Activated CD4-positive, alpha-beta T cell treated with anti-CD3 and anti-CD28 coated beads, Interleukin-2, amount 50 U/mL, for 1 hour (primary cell): ENCODE results near the gene F12.
A peak's percentile ranks its signal among the peaks of the same experiment; 100 is the strongest.

Experiments used
- DNase-seq: peaks from one replicate; pipeline ENCODE4 v3.0.0-alpha.2; 2020

Gene F12

GRCh38 chr5:177446200-177447065 lies 37.1 kb upstream of the F12 start, which contains the start of gene PRR7:
Gene PRR7 (plus strand): TSS chr5:177446814. CDS start chr5:177455068, 8,254 bp downstream.
- DNase-seq = peak; percentile 69

DNA sequence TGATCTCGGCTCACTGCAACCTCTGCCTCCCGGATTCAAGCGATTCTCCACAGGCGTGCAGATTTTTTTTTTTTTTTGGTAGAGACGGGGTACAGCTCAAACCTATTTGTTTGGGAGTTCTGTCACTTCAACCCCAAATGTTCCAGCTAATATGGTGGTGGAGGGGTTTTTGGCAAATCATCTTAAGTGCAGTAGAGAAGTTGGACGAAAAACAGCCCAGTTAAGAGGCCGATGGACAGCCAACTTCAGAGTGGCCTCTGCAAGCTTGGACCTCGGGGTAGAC lies 36.5 kb upstream of the F12 start:
- no peak for DNase-seq

DNA sequence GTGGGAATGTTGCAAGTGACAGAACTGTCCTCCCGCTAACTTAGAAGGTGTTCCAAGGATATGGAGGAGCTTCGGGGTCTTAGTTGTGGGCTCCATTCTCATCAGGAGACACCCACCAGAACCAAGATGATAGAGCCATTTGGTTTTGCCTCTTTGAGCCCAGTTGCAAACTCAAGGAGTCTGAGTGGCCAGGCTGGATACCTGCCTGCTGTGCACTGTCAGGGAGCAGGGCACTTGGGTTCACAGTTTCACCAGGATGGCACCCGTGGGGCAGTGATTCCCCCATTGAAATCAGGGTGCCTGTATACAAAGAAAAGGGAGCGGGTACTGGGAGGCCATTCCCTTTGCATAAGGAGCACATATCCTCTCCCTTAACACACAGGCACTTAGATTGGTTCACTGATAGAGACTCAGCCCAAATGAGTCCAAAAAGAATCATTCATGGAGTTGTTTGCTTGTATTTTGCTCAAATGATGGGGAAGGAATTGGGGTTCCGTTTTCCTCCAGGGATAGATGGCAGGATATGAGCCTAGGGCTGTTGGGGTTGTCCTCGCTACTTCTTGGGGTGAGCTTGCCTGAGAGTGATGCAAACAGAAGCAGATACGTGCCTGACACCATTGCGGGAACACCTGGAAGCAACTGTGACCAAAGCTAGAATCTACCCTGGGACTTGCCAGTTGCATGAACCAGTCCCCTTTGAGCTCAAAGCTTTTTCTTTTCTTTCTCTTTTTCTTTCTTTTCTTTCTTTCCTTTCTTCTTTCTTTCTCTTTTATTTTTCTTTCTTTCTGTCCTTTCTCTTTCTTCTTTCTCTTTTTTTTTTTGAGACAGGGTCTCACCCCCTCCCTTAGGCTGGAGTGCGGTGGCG lies 35.9 kb upstream of the F12 start:
- no peak for DNase-seq

GRCh38 chr5:177444106-177445051 lies 35.0 kb upstream of the F12 start:
- DNase-seq = no peak

DNA sequence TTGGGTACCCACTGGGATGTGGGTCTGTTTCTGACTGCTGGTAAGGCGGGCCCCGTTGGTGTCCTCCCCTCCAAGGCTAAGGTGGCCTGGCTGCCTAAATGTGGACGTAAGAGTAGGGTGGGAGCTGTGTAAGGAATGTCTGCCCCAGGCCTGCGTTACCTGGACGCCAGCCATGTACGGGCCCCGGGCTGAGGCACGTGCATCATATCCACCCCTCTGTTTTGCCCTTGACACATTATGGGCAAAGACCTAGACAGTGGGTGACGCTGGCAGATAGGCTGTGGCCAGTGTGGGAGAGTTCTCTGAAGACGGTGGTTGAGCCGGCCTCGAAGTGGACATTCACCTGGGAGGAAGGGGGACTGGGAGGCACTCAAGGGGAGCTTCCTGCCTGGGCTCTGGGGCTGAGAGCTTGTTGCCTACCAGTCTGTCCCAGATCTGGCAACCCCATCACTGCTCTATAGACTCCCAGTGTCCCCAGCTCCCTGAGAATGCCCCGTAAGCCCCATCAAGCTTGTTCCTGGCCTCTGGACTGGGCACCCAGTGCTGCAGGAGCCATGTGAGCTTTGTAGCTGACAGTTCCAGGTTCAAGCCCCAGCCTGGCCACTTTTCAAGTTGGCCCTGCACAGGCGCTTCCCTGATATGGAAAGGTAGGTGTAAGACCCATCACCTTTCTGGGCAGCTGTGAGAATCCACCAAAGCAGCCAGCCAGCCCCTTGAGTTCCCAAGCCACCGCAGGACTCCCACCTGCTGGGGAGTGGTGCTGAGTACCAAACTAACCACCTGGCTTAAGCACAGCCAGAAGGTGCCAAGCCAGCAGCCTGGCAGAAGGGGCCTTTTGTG lies 34.0 kb upstream of the F12 start:
- no peak for DNase-seq

- DNase-seq = no peak
These were observed 32.9 kb upstream of the F12 start for GRCh38 chr5:177442066-177442826.

DNA sequence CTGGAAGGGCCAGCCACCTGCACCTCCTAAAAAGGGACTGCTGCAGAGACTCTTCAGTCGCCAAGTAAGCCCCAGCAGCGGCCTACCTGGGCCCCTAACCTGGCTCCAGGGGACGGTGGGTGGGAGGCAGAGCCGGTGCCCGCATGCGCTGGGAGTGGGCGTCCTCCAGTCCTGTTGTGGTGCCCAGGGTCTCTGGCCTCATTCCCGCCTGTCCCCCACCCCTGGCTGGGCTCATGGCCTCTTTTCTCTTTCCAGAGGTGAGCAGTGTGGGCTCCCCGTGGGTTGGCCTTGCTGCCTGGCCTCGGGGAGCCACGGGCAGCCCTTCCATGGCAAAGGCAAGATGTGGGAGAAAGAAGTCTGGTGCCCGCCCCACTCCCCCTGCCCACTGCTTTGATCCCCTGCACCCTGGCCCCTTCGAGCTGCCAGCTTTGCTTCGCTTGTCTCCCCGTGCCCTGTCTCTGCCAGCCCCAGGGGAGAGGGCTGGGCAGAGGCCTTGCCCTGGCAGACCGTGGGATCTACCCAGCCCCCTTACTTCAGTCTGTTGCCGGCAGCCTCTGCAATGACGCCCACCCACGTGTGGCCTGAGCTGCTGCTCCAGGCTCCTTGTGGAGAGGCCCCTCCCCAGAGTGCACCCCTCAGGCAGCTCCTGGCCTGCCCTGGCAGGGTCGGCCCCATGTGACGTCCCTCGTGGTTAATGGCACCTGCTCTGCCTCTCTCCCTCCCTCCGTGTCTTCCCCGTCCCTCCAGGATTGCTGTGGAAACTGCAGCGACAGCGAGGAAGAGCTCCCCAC lies 31.8 kb upstream of the F12 start:
- DNase-seq = no peak

- peak; percentile 48 for DNase-seq
These were observed 31.0 kb upstream of the F12 start for GRCh38 chr5:177440211-177440989.

GRCh38 chr5:177439518-177440053 lies 30.2 kb upstream of the F12 start:
- DNase-seq = no peak

GRCh38 chr5:177438468-177438867 lies 29.1 kb upstream of the F12 start:
- no peak for DNase-seq

DNA sequence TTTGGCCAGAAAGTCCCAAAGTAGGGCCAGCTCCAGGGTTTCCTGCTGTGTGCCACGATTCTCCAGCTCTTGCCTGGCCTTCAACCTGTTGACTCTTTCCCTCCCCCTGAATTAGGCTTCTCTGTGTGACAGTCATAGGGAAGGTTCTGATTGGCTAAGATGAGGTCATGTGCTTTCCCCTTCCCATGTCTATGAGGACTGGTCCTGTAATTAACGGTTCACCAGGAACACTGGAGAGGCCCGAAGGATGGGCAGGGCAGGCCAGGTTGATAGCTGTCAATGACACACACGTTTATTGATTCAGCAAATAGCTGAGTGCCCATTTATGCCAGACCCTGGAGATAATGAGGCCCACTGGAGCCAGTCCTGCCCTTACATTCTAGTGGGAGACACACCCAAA lies 28.3 kb upstream of the F12 start:
- DNase-seq = no peak

GRCh38 chr5:177435847-177436536 lies 26.6 kb upstream of the F12 start:
- DNase-seq = no peak

GRCh38 chr5:177434942-177435738 lies 25.8 kb upstream of the F12 start:
- no peak for DNase-seq

DNA sequence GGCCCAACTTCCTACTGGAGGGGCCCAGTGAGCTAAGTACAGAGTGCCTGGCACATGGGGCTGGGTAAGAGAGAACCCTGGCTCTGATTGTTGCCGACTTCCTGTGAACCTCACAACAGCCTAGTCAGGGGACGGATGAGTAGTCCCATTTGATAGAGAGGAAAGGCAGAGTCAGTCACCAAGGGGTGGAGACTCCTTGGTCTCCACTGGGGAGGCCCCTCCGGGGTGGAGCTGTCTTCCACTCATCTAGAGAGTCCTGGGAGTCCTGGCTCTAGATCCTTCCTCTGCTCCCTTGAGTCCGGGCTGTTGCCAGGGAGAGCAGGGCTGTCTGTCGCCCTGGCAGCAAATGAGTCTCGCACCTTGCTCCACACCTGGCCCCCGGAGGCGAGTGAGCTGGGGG lies 25.1 kb upstream of the F12 start:
- peak; percentile 43 for DNase-seq

GRCh38 chr5:177433658-177434217 lies 24.4 kb upstream of the F12 start:
- no peak for DNase-seq

GRCh38 chr5:177432839-177433657 lies 23.7 kb upstream of the F12 start:
- no peak for DNase-seq
